ENCODE measurements around the gene EPAS1.

Gene EPAS1

DNA sequence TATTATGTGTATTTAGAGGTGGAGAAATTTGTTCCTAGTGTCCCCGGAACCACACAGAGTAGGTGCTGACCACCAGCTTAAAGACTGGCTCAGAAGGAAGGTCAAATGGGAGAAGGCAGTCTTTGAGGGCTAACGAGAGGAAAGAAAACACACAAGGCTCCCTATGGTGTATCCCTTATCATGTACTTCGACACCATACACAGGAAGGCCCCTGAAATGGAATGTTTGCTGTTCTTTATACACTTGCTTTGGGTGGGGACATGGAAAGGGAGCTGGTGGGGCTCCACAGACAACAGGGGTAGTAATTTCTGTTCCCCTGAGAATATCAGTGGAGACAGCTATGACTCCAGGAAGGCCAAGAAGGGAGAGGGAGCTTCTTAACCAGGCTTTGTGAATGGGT lies 6.0 kb downstream of the EPAS1 start:
- DNase-seq, result no peak

DNA sequence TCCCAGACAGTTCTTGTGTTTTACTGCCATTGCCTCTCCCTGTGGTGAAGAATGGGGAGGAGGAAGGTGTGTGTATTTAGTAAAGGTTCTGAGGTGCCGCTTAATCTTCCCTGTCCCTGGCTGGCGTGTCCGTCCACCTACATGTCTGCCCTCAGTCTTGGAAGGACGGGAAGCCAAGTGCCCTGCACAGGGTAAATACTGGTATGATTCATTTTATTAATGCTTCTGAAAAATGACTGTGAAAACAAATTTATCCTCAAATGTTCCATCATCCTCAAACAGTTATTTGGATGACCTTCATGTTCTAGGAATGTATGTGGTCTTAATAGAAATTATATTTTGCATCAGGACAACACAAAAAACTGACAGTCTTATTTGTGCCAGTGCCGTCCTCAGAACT lies 6.6 kb downstream of the EPAS1 start:
- no peak for DNase-seq

DNA sequence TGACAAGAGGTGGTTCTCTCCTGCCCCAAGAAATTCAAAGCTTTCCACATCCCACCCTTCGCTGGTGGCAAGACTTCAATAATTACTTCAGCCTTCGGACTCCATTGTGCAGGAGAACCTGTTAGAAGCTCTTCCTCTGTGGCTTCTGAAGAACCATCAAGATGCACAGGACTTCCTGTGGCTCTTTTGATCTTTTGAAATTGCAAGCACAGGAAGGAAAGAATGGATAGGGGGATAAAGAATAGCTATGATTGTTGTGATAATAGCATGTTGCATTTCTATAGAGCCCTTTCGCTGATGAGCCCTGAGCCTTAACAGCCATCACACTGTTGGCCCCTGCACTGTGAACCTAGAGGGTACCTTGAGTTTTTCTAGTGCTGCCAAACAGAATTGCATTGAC lies 7.4 kb downstream of the EPAS1 start:
- DNase-seq, result peak in 2 of 5 experiments; percentile 38 to 70

DNA sequence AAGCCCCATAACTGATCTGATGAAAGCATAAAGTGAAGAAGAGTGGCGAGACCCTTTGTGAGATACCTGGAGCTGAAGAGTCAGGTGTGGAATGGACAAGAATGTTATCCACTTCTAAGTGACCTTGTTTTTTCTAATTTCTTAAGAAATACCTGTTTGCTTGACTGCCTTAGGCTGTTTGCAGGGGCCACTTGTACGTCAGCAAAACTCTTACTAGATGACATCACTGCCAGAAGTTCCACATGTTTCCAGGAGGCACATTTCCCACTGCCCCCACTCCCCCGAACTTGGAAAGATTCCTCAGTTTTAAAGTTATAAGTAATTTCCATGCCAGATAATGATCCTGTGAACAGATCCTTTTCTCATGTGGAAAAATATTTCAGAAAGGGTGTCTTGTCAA lies 8.0 kb downstream of the EPAS1 start:
- no peak for DNase-seq

DNA sequence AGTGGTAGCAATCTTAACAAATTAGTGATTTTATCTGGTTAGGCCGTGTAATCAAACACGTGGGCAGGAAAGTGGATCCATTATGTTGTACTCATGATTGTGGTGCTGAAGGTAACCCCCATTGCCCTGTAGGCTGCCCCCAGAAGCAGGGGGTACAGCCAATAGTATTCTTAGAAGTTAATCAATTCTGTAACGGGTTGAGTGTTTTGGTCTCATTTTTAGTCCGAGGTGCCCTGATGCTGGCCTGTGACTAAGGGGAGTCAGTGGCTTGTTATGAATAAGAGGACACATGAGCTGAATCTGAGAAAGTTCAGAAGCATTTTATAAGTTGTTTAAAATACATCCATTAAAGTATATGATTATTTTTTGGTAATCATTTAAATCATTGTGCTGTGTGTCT lies 8.6 kb downstream of the EPAS1 start:
- no peak for DNase-seq

DNA sequence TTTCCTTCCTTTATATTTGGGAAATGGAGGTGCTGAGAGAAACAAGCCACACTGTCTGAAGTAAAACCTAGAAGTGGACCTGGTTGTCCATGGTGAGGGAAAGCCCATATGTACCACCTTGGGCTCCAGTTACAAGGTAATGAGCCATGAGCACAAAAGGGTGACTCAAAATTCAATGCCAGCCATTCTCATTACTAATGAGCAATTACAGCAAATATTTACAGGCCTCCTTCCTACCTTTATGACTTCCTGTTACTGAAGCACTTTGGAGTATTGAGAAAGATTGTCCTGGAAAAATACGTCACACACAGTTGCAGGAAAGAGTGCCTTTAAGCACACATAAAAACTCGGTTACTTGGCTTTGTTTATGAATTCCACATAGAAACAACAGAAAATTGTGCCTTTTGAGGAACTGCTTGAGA lies 9.1 kb downstream of the EPAS1 start:
- no peak for DNase-seq

DNA sequence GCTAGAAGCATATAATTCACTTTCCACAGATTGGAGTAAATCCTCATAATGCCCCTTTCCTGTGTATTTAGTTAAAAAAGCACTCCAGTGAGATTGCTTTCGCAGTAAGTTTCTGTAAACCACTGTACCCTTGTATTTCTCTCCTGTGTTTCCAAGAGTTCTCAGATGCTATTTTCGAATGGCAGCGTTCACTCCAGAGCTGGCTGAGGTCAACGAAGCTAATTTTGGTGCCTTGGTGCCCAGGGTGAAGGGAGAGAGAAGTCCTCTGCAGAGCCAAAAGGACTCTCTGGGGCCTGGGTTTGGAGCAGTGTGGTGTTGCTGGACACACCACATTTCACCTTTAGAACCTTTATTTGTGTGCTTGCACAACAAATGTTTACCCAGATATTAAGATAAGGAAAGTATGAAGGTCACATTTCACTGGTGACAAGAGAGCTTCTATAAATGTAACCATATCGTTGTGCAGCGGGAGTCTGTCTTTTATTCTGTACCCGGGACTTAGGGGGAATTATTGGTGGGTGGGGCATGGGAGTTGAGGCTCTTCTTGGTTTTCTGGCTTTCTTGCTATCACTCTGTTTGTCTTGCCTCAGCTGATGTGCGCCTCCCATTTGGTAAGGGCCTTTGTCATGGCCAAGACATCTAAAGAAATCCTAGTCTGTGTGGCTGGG lies 9.9 kb downstream of the EPAS1 start:
- DNase-seq, result no peak

DNA sequence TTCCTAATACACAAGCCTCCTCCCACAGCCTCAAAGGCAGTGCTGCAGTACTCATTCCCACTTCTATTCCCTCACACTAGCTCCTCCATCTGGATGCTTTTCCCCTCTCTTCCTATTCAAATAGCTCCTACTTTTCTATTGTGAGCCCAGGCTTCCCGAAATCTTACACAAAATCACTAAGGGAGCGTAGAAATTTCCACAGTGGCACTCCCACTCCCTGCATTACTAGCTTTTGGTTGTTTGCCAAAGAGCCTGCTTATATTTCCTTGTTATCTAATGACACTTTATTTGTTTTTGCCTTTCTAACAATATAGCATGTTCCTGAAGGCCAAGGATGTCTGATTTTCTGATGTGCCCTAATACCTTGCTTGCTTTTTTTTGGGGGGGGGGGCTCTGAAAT lies 10.9 kb downstream of the EPAS1 start:
- DNase-seq, result no peak

DNA sequence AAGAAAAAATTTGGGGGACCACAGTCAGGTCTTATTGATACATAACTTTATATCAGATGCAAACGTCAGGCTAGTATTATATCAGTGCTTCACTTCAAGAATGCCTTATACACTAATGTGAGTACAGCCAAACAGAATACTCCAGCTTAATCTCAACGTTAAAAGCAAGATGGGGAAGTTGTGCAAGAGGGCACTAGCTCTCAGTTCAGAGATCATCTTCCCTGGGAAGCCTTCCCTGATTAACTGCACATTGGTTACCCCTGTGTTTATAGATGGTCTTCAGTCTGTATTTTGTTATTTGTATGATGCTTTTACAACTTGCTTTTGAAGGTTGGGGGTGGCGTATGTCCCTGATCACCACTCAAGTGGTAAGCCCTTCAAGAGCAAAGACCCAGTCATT lies 11.4 kb downstream of the EPAS1 start:
- DNase-seq, result no peak

DNA sequence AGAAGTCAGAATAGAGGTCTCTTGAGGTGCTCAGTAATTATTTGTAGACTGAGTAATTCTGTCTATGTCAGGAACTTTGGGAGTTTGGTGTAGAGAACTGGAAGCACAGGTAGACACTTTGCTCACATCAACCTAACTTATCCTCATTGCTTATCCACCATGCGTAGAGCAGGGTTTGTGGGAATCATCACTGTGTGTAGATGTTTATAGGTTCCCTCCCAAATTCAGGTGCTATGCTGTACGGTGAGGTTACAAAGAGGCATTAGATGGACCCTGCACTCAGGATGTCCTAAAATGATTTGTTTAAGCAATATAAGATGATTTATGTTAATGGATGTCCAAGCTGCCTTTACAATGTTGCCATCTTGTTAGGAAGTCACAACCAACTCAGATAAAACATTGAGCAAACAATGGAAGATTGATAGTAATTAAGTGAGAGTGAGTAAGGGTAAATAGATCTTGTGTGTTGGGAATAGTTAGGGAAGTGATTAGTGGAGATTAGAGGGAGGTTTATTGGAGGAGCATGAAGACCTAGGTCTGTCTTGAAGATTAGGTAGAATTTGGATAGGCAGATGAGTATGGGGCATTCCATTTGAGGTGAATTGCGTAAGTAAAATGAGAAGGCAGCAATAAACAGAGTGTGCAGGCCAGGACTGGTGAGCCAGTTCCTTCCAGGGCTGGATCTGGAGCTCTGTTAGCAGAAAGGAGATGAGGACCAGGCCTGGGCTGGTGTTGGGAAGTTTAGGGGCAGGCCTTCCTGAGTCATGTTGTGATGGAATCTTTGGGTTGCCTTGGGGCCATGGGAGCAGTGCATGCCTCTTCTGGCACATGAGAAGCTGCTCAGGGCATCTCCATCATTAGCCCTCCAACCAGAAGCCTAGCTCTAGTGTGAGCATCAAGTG lies 12.1 kb downstream of the EPAS1 start:
- DNase-seq, result no peak

DNA sequence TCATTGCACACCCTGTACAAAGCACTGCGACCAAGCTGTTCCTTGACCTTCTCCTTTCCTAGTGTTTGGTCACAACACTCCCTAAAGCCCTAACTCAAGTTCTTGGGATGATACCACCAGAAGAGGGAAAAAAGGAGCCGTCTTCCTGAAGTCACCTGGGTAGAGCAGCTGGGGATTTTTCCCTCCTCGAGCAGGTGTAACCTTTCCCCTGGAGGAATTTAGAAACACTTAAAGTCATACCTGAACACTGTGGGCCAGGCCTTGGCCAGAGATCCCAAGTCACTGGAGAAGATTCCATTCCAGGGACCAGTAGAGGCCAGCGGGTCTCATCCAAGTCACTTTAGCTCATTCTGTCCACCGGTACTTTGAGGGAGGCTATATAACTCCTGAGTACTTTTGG lies 13.2 kb downstream of the EPAS1 start:
- DNase-seq, result no peak

DNA sequence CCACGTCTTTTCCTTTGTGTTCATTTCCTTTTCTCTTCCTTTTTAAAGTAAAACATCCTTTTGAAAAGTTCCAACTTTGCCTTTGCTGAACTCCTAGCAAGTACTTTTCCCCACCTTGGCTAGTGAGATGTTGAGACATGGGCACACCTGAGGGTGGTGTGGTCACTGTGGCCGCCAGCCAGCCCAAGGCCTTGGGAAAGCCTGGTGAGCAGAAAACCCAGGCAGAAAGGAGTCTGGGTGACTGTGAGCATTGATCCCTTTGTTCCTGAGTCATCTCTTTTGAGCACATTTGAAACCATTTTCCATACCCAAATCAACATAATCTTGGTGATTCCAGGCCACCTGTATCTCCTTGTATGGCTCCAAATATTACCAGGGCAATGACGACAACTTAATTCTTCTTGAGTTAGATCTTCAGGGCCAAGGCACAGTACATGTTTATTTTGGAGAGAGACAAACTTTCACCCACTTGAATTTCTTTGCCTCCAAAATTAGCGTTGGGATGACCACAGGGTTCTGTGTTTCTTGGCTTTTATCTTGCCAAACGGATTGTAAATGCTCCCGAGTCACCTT lies 14.5 kb downstream of the EPAS1 start:
- DNase-seq, result no peak

DNA sequence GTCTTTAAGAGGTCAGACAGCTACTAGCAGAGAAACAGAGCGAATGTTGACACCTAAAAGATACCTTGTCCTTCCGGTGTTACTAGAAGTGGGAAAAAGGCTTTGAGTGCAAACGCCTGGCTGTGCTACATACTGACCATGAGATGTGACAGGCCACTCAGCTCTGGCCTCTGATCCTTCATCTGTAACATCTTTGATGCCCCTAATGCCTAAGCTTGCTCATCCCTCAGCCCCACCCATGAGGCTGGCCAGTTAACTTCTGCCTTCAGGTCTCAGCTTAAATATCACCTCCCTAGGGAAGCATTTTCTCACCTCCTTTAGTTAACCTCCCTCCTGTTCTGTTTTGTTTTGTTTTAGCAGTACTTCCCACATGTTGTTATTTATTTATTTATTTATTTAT lies 15.9 kb downstream of the EPAS1 start:
- DNase-seq, result no peak

DNA sequence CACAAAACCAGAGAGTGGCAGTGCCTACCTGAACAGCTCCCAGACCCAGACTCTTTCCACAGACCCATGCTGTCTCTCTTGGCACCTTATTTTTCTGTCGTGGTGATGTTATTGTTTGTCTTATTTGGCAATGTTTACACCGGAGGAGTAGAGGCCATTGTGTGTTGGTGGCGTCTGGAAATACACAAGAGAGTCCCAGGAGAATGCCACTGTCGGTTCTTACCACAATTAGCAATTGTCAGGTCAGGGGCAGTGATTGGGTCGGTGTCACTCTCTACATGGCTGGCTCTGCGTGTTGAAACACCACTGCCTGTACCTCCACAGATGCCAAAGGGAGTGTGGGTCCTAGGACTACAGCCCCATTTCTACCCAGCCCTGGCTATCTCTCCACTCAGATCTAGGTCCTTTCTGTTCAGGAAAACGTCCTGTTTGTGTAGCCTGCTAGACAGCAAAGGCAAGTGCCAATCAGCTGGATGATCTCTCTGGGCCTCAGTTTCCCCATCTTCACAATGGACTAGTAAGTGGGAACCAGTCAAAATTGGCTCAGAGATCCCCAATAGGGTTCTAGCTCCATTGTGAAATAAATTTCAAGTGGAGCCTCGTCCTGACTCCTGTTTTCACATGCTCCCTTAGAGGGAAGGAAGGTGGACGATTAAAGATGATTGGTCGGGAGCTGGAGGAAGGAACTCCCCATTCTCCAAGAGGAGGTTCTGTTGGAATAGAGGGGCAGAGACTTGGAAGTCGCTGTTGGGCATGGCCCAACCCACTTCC lies 17.0 kb downstream of the EPAS1 start:
- DNase-seq, result no peak

DNA sequence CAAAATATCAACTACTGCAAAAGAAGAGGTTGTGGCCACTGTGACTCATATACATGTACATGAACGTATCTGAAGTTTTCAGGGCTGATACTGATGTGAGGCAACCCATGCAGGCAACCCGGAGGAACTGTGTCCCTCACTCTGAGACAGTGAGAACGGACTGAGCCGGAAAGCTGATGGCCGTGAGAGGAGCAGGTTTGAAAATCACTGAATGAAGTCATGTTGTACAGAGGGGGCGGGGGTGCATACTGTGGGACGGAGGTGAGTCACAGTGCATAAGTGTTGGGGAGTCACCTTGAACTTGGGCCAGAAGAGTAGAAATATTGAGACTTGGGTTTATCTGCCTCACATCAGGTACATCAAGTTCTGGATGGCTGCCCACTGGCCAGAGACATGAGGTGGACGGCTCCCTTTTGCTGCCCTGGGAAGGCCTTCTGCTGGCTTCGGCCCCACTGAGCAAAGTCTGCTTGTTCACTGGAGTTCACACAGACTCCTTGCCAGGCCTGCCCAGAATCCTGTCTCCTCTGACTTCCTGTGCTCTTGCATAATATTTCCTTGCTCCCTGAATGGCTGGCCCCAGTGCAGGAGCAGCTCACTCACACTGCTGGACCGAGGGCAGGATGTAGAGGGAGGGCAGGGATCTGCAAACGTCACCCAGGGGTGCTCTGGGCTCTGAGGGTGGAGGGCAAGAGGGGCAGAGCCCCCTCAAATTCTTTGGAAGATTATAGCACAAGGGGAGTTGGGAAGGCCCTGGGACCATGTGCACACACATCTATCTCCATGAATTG lies 18.1 kb downstream of the EPAS1 start:
- DNase-seq, result no peak

DNA sequence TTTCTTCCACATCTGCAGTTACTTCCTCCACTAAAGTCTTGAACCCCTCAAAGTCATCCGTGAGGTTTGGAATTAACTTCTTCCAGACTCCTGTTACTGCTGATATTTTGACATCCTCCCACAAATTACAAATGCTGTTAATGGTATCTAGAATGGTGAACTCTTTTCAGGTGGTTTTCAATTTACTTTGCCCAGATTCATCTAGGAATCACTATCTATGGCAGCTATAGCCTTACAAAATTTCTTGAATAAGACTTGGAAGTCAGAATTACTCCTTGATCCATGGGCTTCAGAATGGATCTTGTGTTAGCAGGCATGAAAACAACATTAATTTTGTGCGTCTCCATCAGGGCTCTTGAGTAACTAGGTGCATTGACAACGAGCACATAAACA lies 19.9 kb downstream of the EPAS1 start:
- no peak for DNase-seq

DNA sequence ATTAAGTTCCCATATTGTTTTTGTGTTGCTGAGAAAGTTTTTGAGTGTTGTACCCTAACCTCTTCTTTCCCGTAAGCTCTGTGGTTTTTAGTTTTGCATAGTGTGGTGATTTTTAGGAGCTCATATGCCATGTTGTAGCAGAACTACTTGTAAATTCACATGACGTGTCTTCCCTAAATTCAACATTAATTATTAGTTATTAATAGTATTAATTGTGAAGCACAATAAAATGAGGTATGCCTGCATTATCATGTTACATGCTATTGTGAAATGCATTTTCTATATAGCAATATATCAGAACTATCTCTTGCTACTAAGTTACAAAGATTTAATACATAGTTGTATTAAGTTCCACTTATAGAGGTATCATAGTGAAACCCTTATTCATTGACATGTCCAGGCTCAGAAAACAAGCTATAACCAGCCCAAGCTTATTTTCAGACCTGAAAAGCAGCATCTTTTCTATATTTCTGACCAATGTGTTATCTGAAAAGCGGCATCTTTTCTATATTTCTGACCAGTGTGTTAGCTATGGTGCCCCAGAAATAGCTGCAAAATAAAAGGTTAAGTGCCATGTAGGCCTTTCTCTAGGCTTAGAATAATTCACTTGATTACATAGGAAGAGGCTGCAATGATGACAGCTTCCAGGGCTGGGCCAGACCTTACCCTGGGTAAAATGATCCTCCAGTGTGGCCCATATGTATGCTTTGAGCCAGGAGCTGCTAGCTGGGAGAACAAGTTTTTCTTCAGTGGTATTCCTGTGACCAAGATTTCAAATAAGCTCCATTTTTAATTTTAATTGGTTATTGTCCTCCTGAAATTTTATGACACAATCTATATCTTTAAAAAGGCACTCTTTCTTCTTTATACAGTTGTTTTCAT lies 21.6 kb downstream of the EPAS1 start:
- DNase-seq, result no peak

DNA sequence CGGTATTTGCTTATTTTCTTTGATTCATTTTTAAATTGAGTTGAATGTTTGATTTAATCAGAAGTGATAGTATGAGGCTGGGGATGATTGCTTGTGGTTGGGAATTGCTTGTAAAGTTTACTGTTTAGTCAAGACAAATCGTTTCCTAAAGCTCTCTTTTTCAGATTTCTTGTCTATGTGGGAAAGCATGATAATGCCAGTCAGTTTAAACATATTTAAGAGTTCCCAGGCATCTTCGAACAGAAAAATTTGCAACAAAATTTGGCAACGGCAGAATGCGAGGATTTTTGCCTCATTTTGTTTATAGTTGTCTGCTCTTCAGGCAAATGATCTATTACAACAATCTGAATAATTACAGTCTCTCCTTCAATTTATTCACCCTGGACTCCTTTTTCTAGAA lies 22.5 kb downstream of the EPAS1 start:
- DNase-seq, result no peak

DNA sequence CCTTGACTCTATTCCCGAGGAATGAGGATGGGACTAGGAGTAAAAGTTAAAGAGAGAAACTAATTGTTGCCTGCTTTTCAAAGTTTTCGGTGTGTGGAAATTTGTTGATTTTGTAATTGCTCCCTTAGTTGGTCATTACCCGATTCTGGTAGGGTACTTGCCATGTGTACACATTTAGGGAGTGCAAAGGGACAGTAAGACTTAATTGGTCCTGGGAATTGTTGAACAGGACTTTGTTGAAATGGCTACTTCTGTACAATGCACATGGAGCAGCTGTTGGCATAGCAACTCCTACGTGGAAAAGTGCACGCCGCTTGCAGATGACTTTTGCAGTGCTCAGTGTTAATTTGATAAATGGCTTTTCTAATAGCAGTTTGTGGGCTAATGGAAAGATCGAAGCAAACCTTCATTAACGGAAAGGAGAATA lies 22.9 kb downstream of the EPAS1 start:
- DNase-seq, result no peak

DNA sequence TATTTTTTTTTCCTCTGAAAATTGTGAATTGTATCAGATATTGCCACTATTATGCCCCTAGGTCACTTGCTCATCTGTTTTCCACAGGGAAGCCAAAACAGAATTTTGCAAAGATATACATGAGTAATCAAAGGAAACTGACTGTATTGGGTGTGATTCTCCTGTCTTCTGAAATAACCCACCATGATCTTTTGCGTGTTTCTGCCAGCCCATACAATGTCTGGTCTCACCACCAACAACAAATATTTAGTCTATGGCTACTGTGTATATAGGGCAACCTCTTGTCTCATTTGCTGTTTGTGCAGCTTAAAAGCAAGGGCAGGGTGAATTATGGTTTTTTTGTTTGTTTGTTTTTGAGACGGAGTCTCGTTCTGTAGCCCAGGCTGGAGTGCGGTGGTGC lies 26.5 kb downstream of the EPAS1 start:
- DNase-seq, result no peak

DNA sequence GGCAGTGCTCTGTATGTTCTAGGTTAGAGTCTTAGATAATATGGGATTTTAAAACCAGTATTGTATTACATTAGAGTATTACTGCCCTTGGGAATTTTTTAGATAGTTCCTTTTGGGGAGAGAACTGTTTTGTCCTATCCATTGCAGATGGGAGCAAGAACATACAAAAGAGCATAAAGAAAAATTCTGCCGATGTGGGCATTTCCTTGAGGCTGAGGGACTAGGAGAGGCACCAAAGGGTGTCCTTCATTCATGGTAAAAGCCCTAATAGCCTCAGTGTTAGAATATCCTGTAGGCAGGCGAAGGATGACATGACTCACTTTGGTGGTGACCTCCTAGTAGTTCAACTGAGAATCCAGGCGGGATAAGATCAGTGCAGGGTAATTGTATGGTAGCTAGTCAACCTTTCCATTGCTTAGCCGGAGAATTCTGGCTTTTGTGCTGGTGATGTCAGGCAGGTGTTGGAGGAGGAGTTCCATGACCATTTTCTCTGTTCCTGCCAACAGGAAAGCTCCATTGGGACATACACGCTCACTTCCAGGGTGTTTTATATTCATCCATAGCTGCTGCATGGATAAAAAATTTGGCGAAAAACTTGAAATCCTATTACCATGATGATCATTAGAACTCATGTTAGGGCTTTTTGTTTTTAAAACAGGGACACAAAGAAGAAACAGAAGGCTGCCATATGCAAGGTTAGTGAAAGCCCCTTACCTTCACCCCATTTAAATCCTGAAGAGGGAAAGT lies 28.1 kb downstream of the EPAS1 start:
- DNase-seq, result no peak

All from T-helper 2 cell (primary cell).